ENCODE results near the gene CNOT6.
"Not testable (repeated sequence)": the region's sequence is repeated elsewhere in the genome, so short reads cannot be mapped to it uniquely, and the experiment has no call there.

Gene CNOT6

GRCh38 chr5:180471866-180472265 lies 22.3 kb upstream of the CNOT6 start:
- FAIRE-seq, result no peak

GRCh38 chr5:180472269-180472668 lies 21.9 kb upstream of the CNOT6 start:
- FAIRE-seq, result no peak

- not testable (repeated sequence) for FAIRE-seq
Observed at GRCh38 chr5:180473386-180473785, 20.8 kb upstream of the CNOT6 start.

- FAIRE-seq, result no peak
Observed at GRCh38 chr5:180474569-180474968, 19.6 kb upstream of the CNOT6 start.

GRCh38 chr5:180475969-180476524 lies 18.1 kb upstream of the CNOT6 start:
- FAIRE-seq, result not testable (repeated sequence)

- no peak for FAIRE-seq
Observed at GRCh38 chr5:180484813-180485212, 9.4 kb upstream of the CNOT6 start.

- FAIRE-seq, result no peak
Observed at GRCh38 chr5:180486636-180487149, 7.5 kb upstream of the CNOT6 start.

GRCh38 chr5:180487556-180487955 lies 6.6 kb upstream of the CNOT6 start:
- FAIRE-seq, result no peak

GRCh38 chr5:180491496-180491895 lies 2.7 kb upstream of the CNOT6 start:
- no peak for FAIRE-seq

- no peak for FAIRE-seq
Observed at GRCh38 chr5:180492226-180492903, 1.8 kb upstream of the CNOT6 start.

GRCh38 chr5:180494510-180495181 lies 467 bp downstream of the CNOT6 start:
- FAIRE-seq, result no peak

GRCh38 chr5:180495292-180495691 lies 1.1 kb downstream of the CNOT6 start:
- no peak for FAIRE-seq

- no peak for FAIRE-seq
Observed at GRCh38 chr5:180495991-180496741, 2.0 kb downstream of the CNOT6 start.

GRCh38 chr5:180496806-180497205 lies 2.6 kb downstream of the CNOT6 start:
- not testable (repeated sequence) for FAIRE-seq

- not testable (repeated sequence) for FAIRE-seq
Observed at GRCh38 chr5:180497865-180498264, 3.7 kb downstream of the CNOT6 start.

GRCh38 chr5:180498378-180498777 lies 4.2 kb downstream of the CNOT6 start:
- FAIRE-seq, result no peak

- FAIRE-seq, result no peak
Observed at GRCh38 chr5:180499684-180500083, 5.5 kb downstream of the CNOT6 start.

- not testable (repeated sequence) for FAIRE-seq
Observed at GRCh38 chr5:180500300-180500699, 6.1 kb downstream of the CNOT6 start.

- FAIRE-seq, result no peak
Observed at GRCh38 chr5:180507661-180508060, 13.5 kb downstream of the CNOT6 start.

- no peak for FAIRE-seq
Observed at GRCh38 chr5:180515294-180515693, 21.1 kb downstream of the CNOT6 start.

GRCh38 chr5:180515974-180516373 lies 21.8 kb downstream of the CNOT6 start:
- FAIRE-seq, result not testable (repeated sequence)

- no peak for FAIRE-seq
Observed at GRCh38 chr5:180516440-180516839, 22.3 kb downstream of the CNOT6 start.

- FAIRE-seq, result no peak
Observed at GRCh38 chr5:180519098-180519497, 24.9 kb downstream of the CNOT6 start.

All from TTC549 (cell line).